ENCODE results near the gene FYB1. TPM values are rescaled to one million over a fixed set of nuclear protein-coding genes. Genes with fewer than 3 reads are reported as not detected.
A peak's percentile ranks its signal among the peaks of the same experiment; 100 is the strongest.

The FYB1 gene
- total RNA-seq, 1 donor from 2014 or later, result 84.9 TPM

GRCh38 chr5:39195198-39195826 lies 24.1 kb downstream of the FYB1 start:
- H3K27me3 Mint-ChIP-seq, result no peaks in the 10 kb centered on the region
- H3K4me3 Mint-ChIP-seq, result peak overlapping the region; percentile 87
- no peaks in the 10 kb centered on the region for H3K9me3 Mint-ChIP-seq
- H3K4me1 Mint-ChIP-seq, result peaks cover 68% of the 10 kb centered on the region
- intact Hi-C loops (cut with micrococcal nuclease), result loop anchor here (1.0 kb wide), 1 partner anchor 8 kb away; no protein-coding TSS in a partner anchor
- H3K27ac Mint-ChIP-seq, result peak overlapping the region; percentile 89
- DNase-seq, result peak; percentile 70
- H3K36me3 Mint-ChIP-seq (ENCODE audit: low read depth), result peaks cover 17% of the 10 kb centered on the region

- DNase-seq, result peak; percentile 73
- intact Hi-C loops (cut with micrococcal nuclease), result loop anchor here (1.0 kb wide), 1 partner anchor 7 kb away; no protein-coding TSS in a partner anchor
- Mint-ChIP-seq H3K4me3 (peak overlapping the region; percentile 87), H3K36me3 (ENCODE audit: low read depth) (peaks cover 12% of the 10 kb centered on the region), H3K27ac (peak overlapping the region; percentile 89), H3K27me3 (no peaks in the 10 kb centered on the region), H3K9me3 (no peaks in the 10 kb centered on the region), H3K4me1 (peaks cover 72% of the 10 kb centered on the region)
These were observed 24.8 kb downstream of the FYB1 start for GRCh38 chr5:39194466-39195136.

DNA sequence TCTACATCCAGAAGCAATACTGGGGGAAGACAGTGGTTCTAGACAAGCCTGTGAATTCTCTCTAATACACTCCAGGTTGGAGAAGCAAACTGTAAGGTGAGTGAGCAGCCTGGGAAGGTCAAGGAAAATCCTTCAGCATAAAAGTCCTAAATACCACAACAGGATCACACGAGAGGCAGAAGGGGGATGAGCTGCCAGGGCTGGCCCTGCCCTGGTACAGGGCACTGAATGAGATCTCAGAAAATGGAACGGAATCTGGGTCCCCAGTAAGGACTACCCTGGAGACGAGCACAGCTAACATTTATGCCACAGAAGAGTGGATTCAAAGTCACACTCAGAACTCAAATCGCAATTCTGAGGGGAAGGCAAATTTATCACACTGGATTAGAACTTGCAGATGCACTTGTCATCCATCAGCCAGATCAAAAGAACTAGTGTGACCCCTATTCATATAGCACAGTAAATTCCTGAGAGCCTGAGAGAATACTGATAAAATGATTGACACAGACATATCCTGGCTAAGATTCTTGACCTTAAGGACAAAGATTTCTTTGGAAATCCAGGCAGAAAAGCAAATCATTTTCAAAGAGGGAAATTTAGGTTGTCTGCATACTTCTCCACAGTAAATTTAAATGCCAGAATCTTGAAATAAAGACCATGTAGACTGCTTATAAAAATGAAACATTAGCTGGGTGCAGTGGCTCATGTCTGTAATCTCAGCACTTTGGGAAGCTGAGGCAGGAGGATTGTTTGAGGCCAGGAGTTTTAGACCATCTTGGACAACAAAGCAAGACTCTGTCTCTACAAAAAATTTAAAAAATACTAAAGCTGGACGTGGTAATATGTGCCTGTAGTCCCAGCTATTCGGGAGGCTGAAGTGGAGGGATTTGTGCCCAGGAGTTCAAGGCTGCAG lies 25.6 kb downstream of the FYB1 start:
- peaks cover 15% of the 10 kb centered on the region for H3K36me3 Mint-ChIP-seq (ENCODE audit: low read depth)
- intact Hi-C loops (cut with micrococcal nuclease), result no loop called here
- DNase-seq, result peak; percentile 66
- no peaks in the 10 kb centered on the region for H3K27me3 Mint-ChIP-seq
- peak overlapping the region; percentile 89 for H3K27ac Mint-ChIP-seq
- H3K4me3 Mint-ChIP-seq, result peak overlapping the region; percentile 87
- peaks cover 80% of the 10 kb centered on the region for H3K4me1 Mint-ChIP-seq
- no peaks in the 10 kb centered on the region for H3K9me3 Mint-ChIP-seq

GRCh38 chr5:39192450-39193160 lies 26.8 kb downstream of the FYB1 start:
- H3K27me3 Mint-ChIP-seq, result no peaks in the 10 kb centered on the region
- intact Hi-C loops (cut with micrococcal nuclease), result no loop called here
- H3K27ac Mint-ChIP-seq, result peak overlapping the region; percentile 89
- no peaks in the 10 kb centered on the region for H3K9me3 Mint-ChIP-seq
- DNase-seq, result peak; percentile 65
- peak overlapping the region; percentile 87 for H3K4me3 Mint-ChIP-seq
- H3K36me3 Mint-ChIP-seq (ENCODE audit: low read depth), result peaks cover 13% of the 10 kb centered on the region
- peaks cover 91% of the 10 kb centered on the region for H3K4me1 Mint-ChIP-seq

GRCh38 chr5:39191216-39191615 lies 28.1 kb downstream of the FYB1 start:
- Mint-ChIP-seq H3K27ac (peak overlapping the region; percentile 97), H3K36me3 (ENCODE audit: low read depth) (peaks cover 9% of the 10 kb centered on the region), H3K4me3 (peak overlapping the region; percentile 78), H3K4me1 (peaks cover 90% of the 10 kb centered on the region), H3K9me3 (no peaks in the 10 kb centered on the region), H3K27me3 (no peaks in the 10 kb centered on the region)
- intact Hi-C loops (cut with micrococcal nuclease), result no loop called here
- peak; percentile 86 for DNase-seq

DNA sequence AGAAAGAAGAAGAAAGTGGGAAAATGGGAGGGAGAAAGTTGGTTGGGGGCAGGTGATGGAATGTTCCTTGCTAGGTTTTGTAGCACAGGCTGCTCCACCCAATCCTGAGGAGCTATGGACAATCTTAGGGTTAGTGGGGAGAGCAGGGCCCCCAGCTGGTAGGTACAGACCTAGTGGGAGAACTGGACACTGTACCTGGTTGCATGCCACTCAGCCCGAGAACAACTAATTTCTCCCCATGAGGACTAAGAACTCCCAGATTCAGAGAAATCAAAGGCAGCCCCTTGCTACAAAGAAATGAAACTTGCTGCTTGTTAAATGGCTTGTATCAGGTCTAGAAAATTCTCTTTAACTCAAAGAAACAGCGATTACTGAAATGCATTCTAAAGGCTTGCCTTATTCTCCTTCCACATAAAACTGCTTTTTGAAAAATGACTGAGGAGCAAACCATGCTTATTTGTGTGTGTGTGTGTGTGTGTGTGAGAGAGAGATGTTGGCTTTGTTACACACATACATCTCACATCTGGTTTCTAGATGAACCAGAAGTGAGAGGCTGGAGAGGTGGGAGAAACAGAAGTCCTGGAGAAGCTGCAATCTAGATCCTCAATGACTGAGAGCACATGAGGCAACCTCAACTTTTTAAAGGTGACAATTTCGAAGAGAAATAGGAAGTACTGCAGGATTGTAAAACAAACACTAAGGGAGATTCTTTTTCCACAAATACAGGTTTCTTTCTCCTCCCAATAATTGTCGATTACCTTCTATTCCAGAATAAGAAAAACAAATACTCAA lies 28.9 kb downstream of the FYB1 start:
- intact Hi-C loops (cut with micrococcal nuclease), result loop anchor here (1.0 kb wide), 1 partner anchor 11 kb away; no protein-coding TSS in a partner anchor
- peaks cover 9% of the 10 kb centered on the region for H3K36me3 Mint-ChIP-seq (ENCODE audit: low read depth)
- H3K4me1 Mint-ChIP-seq, result peaks cover 94% of the 10 kb centered on the region
- H3K4me3 Mint-ChIP-seq, result peak overlapping the region; percentile 78
- peak overlapping the region; percentile 97 for H3K27ac Mint-ChIP-seq
- no peaks in the 10 kb centered on the region for H3K27me3 Mint-ChIP-seq
- DNase-seq, result peak; percentile 63
- no peaks in the 10 kb centered on the region for H3K9me3 Mint-ChIP-seq

DNA sequence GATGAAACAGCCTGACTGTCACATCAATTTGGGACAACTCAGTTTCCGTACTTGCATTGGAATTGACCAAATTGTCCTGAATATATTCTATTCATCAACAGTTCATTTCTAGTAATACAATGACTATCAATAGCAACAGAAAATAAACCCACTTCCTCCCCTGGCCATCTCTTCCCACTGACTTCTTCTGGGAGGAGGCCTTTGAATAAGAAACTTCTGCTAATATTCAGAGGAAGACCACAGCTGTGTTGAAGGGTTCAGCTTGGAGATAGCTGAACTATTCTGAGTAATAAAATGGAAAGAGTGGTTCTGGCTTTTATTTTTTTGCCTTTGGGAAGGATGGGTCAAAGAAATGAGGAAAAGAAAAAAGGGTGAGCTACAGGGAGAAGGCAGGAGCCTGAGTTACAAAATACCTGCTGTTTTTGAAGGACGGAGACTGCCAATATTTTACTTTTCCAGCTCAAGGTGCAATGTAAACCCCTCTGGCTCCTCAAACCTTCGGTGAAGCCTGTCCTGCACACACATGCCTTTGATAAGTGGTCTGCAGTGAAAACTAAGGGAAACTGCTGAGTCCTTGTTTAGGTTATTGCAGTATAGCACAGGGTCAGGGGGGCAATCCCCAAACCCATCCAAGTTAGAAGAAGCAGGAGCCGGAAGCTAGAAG lies 29.9 kb downstream of the FYB1 start:
- Mint-ChIP-seq H3K4me1 (peaks cover 90% of the 10 kb centered on the region), H3K27me3 (no peaks in the 10 kb centered on the region), H3K9me3 (no peaks in the 10 kb centered on the region), H3K36me3 (ENCODE audit: low read depth) (peaks cover 5% of the 10 kb centered on the region), H3K4me3 (peak overlapping the region; percentile 78), H3K27ac (peak overlapping the region; percentile 97)
- intact Hi-C loops (cut with micrococcal nuclease), result loop anchor here (1.0 kb wide), 1 partner anchor 25 kb away; no protein-coding TSS in a partner anchor
- DNase-seq, result peak; percentile 61

DNA sequence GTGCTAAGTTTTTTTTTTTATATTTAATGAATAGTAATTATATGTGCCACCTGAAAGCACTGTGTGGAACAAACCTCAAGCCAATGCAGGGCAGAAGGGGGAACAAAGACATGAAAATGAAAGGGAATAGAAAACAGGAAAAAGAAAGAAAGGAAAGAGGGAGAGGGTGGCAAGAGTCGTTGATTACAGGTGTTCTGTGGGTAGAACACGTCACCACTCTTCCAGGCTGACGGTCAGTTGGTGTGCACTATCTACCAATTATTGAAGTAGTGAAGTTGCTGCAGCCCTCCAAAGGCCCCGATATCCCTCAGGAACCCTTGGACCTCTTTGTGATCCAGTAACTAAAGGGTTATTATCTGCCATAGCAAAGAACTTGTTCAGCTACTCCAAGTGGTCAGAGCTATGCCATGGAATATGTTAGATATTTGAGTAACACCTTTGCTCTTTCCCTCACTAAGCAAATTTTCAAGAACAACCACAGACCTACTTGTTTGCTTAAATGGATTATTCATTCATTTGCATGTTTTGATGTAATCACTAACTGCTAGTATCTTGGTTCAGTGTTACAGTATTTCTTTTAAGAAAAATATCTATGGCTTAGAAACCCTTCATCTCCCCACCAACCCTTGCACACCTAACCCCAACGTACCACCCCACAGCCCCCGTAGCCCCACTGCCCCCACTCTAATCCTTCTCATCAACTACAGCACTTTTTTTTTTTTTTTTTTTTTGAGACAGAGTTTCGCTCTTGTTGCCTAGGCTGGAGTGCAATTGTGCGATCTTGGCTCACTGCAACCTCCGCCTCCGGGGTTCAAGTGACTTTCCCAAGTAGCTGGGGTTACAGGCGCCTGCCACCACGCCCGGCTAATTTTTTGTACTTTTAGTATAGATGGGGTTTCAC lies 31.3 kb downstream of the FYB1 start:
- H3K4me1 Mint-ChIP-seq, result peaks cover 81% of the 10 kb centered on the region
- intact Hi-C loops (cut with micrococcal nuclease), result loop anchor here (1.0 to 2.0 kb wide), 3 partner anchors 7 to 13 kb away; no protein-coding TSS in a partner anchor
- H3K4me3 Mint-ChIP-seq, result peak overlapping the region; percentile 78
- no peaks in the 10 kb centered on the region for H3K27me3 Mint-ChIP-seq
- H3K27ac Mint-ChIP-seq, result peak overlapping the region; percentile 97
- DNase-seq, result peak; percentile 76
- no peaks in the 10 kb centered on the region for H3K9me3 Mint-ChIP-seq
- peaks cover 6% of the 10 kb centered on the region for H3K36me3 Mint-ChIP-seq (ENCODE audit: low read depth)

- peak overlapping the region; percentile 97 for H3K27ac Mint-ChIP-seq
- H3K4me3 Mint-ChIP-seq, result peak overlapping the region; percentile 78
- H3K9me3 Mint-ChIP-seq, result no peaks in the 10 kb centered on the region
- H3K27me3 Mint-ChIP-seq, result no peaks in the 10 kb centered on the region
- intact Hi-C loops (cut with micrococcal nuclease), result loop anchor here (1.0 to 2.0 kb wide), 2 partner anchors 8 to 14 kb away; no protein-coding TSS in a partner anchor
- DNase-seq, result peak; percentile 61
- peaks cover 80% of the 10 kb centered on the region for H3K4me1 Mint-ChIP-seq
- H3K36me3 Mint-ChIP-seq (ENCODE audit: low read depth), result peaks cover 6% of the 10 kb centered on the region
These were observed 32.4 kb downstream of the FYB1 start for GRCh38 chr5:39186722-39187539.

DNA sequence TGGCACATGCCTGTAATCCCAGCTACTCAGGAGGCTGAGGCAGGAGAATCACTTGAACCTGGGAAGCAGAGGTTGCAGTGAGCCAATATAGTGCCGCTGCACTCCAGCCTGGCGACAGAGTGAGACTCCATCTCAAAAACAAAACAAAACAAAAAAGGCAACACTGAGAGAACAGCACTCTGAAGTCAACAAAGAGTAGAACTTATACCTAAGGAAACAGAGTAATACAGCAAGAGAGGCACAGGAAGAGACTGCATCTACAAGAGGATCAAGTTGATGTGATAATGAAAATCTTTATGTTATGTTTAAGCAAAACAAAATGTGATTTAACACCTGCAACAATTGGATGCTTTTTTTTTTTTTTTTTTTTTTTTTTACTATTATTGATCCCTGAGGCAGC lies 33.1 kb downstream of the FYB1 start:
- Mint-ChIP-seq H3K4me1 (peaks cover 80% of the 10 kb centered on the region), H3K4me3 (peak overlapping the region; percentile 88), H3K36me3 (ENCODE audit: low read depth) (peaks cover 8% of the 10 kb centered on the region), H3K27ac (peak overlapping the region; percentile 93), H3K27me3 (no peaks in the 10 kb centered on the region), H3K9me3 (no peaks in the 10 kb centered on the region)
- intact Hi-C loops (cut with micrococcal nuclease), result loop anchor here (2.0 kb wide), 1 partner anchor 15 kb away; no protein-coding TSS in a partner anchor
- peak; percentile 76 for DNase-seq

DNA sequence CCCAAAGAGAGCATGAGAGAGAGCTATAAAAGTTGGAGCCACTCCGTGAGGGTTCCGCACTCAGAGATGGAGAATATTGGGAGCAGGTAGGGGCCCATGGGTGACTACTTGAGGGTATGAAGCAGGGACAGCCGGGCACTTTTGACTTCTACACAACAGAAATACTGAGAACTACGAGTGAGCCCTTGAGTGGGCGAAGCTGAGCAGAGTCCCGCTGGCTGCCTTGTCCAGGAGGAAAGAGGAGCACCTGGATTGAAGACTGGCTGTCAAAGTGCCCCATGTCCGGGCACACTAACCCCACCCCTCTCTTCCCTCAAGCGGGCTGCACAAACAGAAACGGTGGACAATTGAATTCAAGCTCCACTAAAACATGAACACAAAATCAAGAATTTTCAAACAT lies 33.6 kb downstream of the FYB1 start:
- no peaks in the 10 kb centered on the region for H3K27me3 Mint-ChIP-seq
- peak overlapping the region; percentile 88 for H3K4me3 Mint-ChIP-seq
- peaks cover 77% of the 10 kb centered on the region for H3K4me1 Mint-ChIP-seq
- peak overlapping the region; percentile 93 for H3K27ac Mint-ChIP-seq
- intact Hi-C loops (cut with micrococcal nuclease), result loop anchor here (2.0 kb wide), 1 partner anchor 15 kb away; no protein-coding TSS in a partner anchor
- peaks cover 10% of the 10 kb centered on the region for H3K36me3 Mint-ChIP-seq (ENCODE audit: low read depth)
- peak; percentile 72 for DNase-seq
- H3K9me3 Mint-ChIP-seq, result no peaks in the 10 kb centered on the region
